Endothelial cell of hepatic sinusoid (primary cell): ENCODE measurements around the gene AHI1.

Experiments used
- in situ Hi-C: cut with HindIII; loops from 2 replicates; pipeline ENCODE4 v1.10.0; 2017; ENCODE audit warnings: low sequenced_read_pairs

Gene AHI1

GRCh38 chr6:135304883-135305282 is 192.7 kb downstream of the AHI1 start:
- in situ Hi-C loops, result no loop called here

DNA sequence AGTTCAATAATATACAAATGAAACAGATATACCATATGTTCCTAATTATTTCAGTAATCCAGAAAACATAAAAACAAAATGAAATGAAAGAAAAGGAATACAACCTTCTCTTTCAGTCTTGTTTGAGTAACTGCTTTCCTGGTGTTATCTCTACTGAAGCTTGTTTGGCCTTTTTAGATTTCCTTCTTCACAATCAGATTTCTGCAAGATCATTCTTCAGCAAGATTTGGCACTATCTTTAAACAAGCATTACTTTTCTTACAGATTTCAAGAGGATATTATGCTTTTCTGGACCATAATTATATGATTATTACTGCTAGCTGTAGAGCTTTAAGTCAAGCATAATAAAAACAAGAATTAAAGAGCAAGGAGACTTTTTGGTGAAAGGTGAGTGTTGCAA is 196.2 kb downstream of the AHI1 start:
- in situ Hi-C loops, result no loop called here

DNA sequence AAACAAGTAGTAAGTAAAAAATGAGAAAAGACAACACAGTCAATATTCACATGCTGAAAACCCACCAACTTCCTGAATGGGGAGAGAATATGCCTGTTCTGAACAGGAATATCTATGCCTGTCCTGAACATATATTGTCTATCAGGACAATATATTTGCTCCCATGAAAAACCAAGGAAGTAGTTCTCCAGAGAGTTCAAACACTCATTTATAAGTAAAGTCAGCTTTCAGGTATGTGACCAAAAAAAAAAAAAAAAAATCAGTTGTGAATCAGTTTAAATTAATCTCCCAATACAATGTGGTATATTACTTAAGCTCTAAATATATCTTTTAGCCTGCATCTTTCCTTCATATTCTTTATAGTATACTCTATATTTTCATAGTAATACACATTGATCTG is 197.0 kb downstream of the AHI1 start:
- in situ Hi-C loops, result no loop called here

DNA sequence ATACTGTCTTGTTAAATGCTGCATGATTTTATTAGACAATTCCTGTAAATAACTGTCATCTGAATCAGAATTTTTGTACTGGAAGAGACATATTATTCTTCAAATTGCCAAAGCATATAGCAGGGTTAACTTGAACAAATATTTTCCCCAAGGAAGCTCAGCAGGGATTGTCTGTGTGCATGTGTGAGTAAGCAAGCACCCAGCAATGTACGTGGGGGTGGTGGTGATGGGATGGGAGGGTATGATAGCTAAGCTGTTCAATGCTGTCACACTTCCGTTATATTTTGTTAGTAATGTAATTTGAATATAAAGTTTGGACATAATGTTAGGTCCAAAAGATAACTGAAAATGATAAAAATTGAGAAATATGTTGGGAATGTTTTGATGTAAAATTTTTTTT is 198.3 kb downstream of the AHI1 start:
- in situ Hi-C loops, result no loop called here

DNA sequence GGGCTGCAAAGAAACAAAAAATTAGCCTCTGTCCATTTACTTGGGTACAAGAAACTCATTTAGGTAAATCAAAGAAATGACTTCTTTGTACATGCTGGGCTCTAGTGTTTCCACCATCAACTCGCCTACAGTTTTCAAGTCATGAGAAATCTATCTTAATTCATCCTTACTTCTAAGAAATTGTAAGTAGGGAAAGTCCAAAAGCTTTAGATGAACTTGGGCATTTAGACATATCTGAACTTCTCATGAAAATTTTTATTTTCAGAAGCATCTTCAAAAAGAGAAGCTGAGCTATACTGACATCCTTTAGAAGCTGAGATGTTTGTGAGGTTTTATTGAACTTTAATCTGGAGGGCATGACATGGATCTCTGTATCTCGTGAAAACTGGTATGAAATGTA is 199.1 kb downstream of the AHI1 start:
- in situ Hi-C loops, result no loop called here

DNA sequence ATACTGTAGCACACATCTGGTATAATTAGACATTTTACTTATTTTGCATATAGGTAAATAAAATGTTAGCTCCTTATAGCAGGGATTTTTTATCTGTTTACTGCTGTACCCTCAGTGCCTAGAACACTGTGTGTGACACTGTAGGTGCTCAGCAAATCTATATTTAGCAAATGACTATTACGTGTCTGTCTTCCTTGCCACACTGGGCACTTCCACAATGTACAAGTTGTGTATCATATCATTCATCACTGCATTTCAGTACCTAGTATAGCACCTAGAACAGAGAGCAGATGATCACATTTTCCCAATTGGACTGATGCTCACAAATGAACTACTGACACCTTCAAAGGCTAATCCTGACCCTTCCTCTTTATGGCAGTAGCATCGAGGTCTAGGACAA is 200.8 kb downstream of the AHI1 start:
- in situ Hi-C loops, result no loop called here

GRCh38 chr6:135295085-135295484 is 202.5 kb downstream of the AHI1 start:
- in situ Hi-C loops, result no loop called here

- in situ Hi-C loops, result no loop called here
Measured at GRCh38 chr6:135291288-135292076, 206.1 kb downstream of the AHI1 start.

GRCh38 chr6:135289816-135290215 is 207.7 kb downstream of the AHI1 start:
- in situ Hi-C loops, result no loop called here

GRCh38 chr6:135286962-135287538 is 210.5 kb downstream of the AHI1 start:
- in situ Hi-C loops, result no loop called here

DNA sequence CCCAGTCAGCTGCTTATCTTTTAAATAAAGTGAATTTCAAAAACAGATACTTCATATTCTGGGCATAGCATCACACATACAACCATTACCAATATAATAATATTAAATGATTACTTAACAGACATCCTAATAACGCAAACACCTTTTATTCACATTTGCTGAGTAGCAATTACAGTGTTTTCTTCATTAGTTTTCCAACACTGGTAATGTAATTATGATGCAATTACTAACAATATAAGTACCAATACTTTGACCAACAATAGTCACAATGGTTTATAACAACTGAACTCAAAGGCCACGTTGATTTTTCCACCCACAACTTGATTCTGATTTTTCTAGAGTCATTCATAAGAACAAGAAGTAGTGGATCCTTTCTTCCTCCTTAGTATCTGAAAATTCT is 212.4 kb downstream of the AHI1 start:
- in situ Hi-C loops, result no loop called here

DNA sequence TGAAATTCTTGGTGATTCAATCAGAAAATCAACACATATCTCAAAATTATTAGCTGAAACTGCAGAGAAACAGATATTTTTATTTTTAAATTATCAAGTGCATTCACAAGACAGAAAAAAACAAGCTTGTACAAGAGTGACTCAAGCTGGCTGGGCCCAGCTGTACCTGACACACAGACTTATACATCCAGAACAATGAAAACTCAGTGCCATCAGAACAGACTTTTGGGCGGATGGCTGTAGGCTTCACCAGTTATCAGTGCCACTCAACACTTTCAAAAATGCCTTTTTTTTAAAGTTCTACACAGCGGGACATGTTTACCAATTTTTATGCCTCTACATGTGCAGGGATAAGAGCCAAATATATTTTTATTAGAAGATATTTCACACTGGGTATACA is 213.6 kb downstream of the AHI1 start:
- in situ Hi-C loops, result no loop called here

GRCh38 chr6:135282395-135282794 is 215.1 kb downstream of the AHI1 start:
- in situ Hi-C loops, result no loop called here

DNA sequence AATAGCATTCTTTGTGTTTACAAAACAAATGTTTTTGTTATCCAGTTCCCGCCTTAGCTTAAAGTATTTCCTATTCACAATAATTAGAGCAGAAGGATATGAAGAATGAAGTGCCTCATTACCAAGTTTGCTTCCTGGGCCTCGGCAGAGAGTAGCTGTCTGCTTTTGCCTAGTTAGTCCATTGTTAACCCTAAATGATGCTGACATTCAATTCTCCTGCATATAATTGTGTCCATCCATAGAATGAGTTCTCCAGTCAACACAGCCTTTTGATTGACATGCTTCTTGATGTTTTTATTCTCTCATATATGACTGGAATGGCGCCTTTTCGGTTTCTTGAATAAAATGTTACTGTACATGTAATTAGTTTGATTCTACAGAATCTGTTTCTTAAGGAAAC is 215.6 kb downstream of the AHI1 start:
- in situ Hi-C loops, result no loop called here

GRCh38 chr6:135281227-135281626 is 216.3 kb downstream of the AHI1 start:
- in situ Hi-C loops, result no loop called here

GRCh38 chr6:135280375-135281136 is 217.0 kb downstream of the AHI1 start:
- in situ Hi-C loops, result no loop called here

DNA sequence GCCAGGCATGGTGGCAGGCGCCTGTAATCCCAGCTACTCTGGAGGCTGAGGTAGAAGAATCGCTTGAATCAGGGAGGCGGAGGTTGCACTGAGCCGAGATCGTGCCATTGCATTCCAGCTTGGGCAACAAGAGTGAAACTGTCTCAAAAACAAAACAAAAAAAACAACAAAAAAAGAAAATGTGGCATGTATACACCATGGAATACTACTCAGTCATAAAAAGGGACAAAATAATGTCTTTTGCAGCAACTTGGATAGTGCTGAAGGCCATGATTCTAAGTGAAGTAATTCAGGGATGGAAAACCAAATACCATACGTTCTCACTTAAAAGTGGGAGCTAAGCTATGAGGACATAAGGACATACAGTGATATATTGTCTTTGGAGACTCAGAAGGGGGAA is 220.1 kb downstream of the AHI1 start:
- in situ Hi-C loops, result no loop called here

- in situ Hi-C loops, result no loop called here
Measured at GRCh38 chr6:135274561-135275293, 222.8 kb downstream of the AHI1 start.

GRCh38 chr6:135271626-135272025 is 225.9 kb downstream of the AHI1 start:
- in situ Hi-C loops, result no loop called here

DNA sequence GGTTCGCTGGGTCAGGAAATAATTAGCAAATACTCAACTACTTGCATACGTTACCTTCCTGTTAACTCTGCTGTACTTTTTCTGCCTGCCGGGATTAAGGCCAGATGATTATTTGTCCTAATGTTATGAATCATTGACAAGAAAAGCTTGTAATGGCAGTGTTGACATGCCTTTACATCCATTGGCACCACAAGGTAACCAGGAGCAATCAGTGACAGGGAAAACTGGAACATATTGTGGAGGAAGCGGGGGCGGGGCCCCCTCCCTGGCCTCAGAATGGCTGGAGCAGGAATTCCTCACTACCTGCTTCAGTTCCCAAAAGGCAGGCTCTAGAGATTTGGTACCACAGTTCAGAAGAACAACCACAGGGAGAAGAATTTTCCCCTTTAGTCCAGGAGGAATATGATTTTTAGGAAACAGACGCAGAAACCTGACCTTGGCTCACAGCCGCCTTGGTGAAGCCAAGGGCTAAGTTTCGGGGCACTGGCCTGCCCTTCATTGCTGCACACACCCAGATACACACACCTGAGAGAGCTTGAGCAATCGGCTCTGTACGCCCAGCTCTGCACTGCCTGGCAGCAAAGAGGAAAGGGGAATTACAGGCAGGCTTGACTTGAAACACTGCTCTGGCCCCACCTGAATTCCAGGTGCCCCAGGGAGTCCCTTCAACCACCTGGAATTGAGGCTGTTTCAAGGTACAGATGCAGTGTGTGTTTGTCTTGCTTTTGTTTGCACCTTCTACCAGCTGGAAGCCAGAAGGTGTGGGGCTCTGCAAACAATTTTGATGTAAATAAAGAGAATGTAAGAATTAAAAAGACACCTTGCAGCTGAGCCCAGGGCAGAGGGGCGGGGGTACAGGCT is 226.6 kb downstream of the AHI1 start:
- in situ Hi-C loops, result no loop called here
